MCF 10A (cell line): ENCODE results near the gene BANP. TPM values are rescaled to one million over a fixed set of nuclear protein-coding genes. Genes with fewer than 3 reads are reported as not detected.
"Not testable (repeated sequence)": the region's sequence is repeated elsewhere in the genome, so short reads cannot be mapped to it uniquely, and the experiment has no call there.

Experiments used
- BruUV-seq: library from RNA; stranded (reverse); fragments of 400-500 nt; replicated peaks from 2 replicates; lab custom pipeline; 2021; lab: Mats Ljungman, UMichigan
- CTCF ChIA-PET: fragments of 300-600 bp; sonication (Branson Sonifier 250); formaldehyde crosslinking; extraction: SDS; loops from one replicate; lab custom pipeline; 2021; ENCODE audit warnings: antibody characterized with exemption, inconsistent platforms; lab: Yijun Ruan, JAX
- POLR2A ChIA-PET: fragments of 300-600, 350-650 bp; sonication (Branson Sonifier 250); formaldehyde crosslinking; extraction: SDS; loops from one replicate; lab custom pipeline; 2020; ENCODE audit warnings: antibody characterized with exemption, inconsistent platforms; lab: Yijun Ruan, JAX
- DNase-seq: peaks from one replicate; pipeline ENCODE4 v3.0.0-alpha.2; 2018; ENCODE audit not compliant: unreplicated experiment
- H3K27ac Mint-ChIP-seq: one replicate; pipeline ENCODE4 v1.8.0; 2022; ENCODE audit warnings: mild to moderate bottlenecking, low read depth, mixed read lengths; ENCODE audit not compliant: unreplicated experiment
- H3K27me3 Mint-ChIP-seq: one replicate; pipeline ENCODE4 v1.8.0; 2022; ENCODE audit warnings: mixed read lengths; ENCODE audit not compliant: insufficient read depth, unreplicated experiment
- H3K36me3 Mint-ChIP-seq: one replicate; pipeline ENCODE4 v1.8.0; 2022; ENCODE audit warnings: mild to moderate bottlenecking, moderate library complexity, mixed read lengths; ENCODE audit not compliant: insufficient read depth, unreplicated experiment
- H3K4me1 Mint-ChIP-seq: one replicate; pipeline ENCODE4 v1.8.0; 2022; ENCODE audit warnings: mixed read lengths; ENCODE audit not compliant: insufficient read depth, unreplicated experiment
- H3K4me3 Mint-ChIP-seq: one replicate; pipeline ENCODE4 v1.8.0; 2022; ENCODE audit warnings: mild to moderate bottlenecking, moderate library complexity, mixed read lengths; ENCODE audit not compliant: unreplicated experiment
- H3K9me3 Mint-ChIP-seq: one replicate; pipeline ENCODE4 v1.8.0; 2022; ENCODE audit warnings: mixed read lengths; ENCODE audit not compliant: unreplicated experiment
- CTCF ChIP-seq: fragments of 200-600 bp; IDR thresholded peaks from one replicate; pipeline ENCODE4 v1.8.0; 2022; ENCODE audit warnings: antibody characterized with exemption, mild to moderate bottlenecking; ENCODE audit not compliant: unreplicated experiment
- intact Hi-C: fragments of 100-400 bp; cut with micrococcal nuclease; formaldehyde crosslinking; loops from 2 replicates; pipeline ENCODE4 v1.14.1; 2022
- total RNA-seq: library from RNA; stranded (reverse); gene quantifications from 2 replicates; pipeline ENCODE4 v1.2.3, GENCODE V29; 2022

Gene BANP
- total RNA-seq, 1 experiment from 2014 or later = 38.2 TPM

- Mint-ChIP-seq H3K27ac (no peak overlapping the region), H3K27me3 (peaks cover 11% of the 10 kb centered on the region), H3K36me3 (no peaks in the 10 kb centered on the region), H3K9me3 (no peaks in the 10 kb centered on the region), H3K4me3 (no peak overlapping the region), H3K4me1 (no peaks in the 10 kb centered on the region)
- POLR2A ChIA-PET = no interaction called here
- no peak for TF ChIP-seq CTCF
- intact Hi-C loops = no loop called here
- DNase-seq = no peak
- CTCF ChIA-PET = no interaction called here
- no TSS peak for BruUV-seq
Measured at GRCh38 chr16:87931504-87931903, 19.7 kb upstream of the BANP start.

- H3K9me3 Mint-ChIP-seq, H3K36me3 Mint-ChIP-seq, H3K4me3 Mint-ChIP-seq, H3K27ac Mint-ChIP-seq, POLR2A ChIA-PET, DNase-seq, intact Hi-C loops, CTCF ChIA-PET, H3K4me1 Mint-ChIP-seq, BruUV-seq: not testable (repeated sequence)
- peaks cover 11% of the 10 kb centered on the region for H3K27me3 Mint-ChIP-seq
Measured at GRCh38 chr16:87932475-87933139, 18.6 kb upstream of the BANP start.

- no TSS peak for BruUV-seq
- DNase-seq = no peak
- no peaks in the 10 kb centered on the region for H3K9me3 Mint-ChIP-seq
- TF ChIP-seq CTCF = no peak
- H3K36me3 Mint-ChIP-seq = no peaks in the 10 kb centered on the region
- CTCF ChIA-PET = no interaction called here
- H3K4me3 Mint-ChIP-seq = no peak overlapping the region
- H3K4me1 Mint-ChIP-seq = no peaks in the 10 kb centered on the region
- intact Hi-C loops = no loop called here
- peaks cover 13% of the 10 kb centered on the region for H3K27me3 Mint-ChIP-seq
- POLR2A ChIA-PET = no interaction called here
- no peak overlapping the region for H3K27ac Mint-ChIP-seq
Measured at GRCh38 chr16:87933140-87933495, 18.1 kb upstream of the BANP start.

GRCh38 chr16:87934752-87935425 is 16.3 kb upstream of the BANP start:
- POLR2A ChIA-PET, H3K4me1 Mint-ChIP-seq, intact Hi-C loops, BruUV-seq, H3K27ac Mint-ChIP-seq, H3K36me3 Mint-ChIP-seq, H3K4me3 Mint-ChIP-seq, DNase-seq: not testable (repeated sequence)
- Mint-ChIP-seq H3K27me3 (peaks cover 30% of the 10 kb centered on the region), H3K9me3 (peaks cover 13% of the 10 kb centered on the region)
- CTCF ChIA-PET = interaction anchor here (0.7 kb wide), 1 partner anchor 625 kb away, joined by 4 read pairs; no protein-coding TSS in a partner anchor

GRCh38 chr16:87936016-87936374 is 15.2 kb upstream of the BANP start:
- BruUV-seq, CTCF ChIA-PET, intact Hi-C loops, H3K36me3 Mint-ChIP-seq, DNase-seq, H3K4me3 Mint-ChIP-seq, H3K4me1 Mint-ChIP-seq, H3K27ac Mint-ChIP-seq: not testable (repeated sequence)
- POLR2A ChIA-PET = interaction anchor here (0.7 kb wide), 1 partner anchor 71 kb away, joined by 3 read pairs; no protein-coding TSS in a partner anchor
- peaks cover 33% of the 10 kb centered on the region for H3K27me3 Mint-ChIP-seq
- peaks cover 13% of the 10 kb centered on the region for H3K9me3 Mint-ChIP-seq
